Neural progenitor cell (in vitro differentiated cells): ENCODE measurements around the gene LRFN5. TPM values are rescaled to one million over a fixed set of nuclear protein-coding genes. Genes with fewer than 3 reads are reported as not detected.

Experiments
- DNase-seq: peaks from one replicate; pipeline ENCODE4 v3.0.0-alpha.2; 2016; ENCODE audit warnings: low spot score
- H2AFZ ChIP-seq: fragments of 200-600 bp; sonication (generic); replicated peaks from 2 replicates; pipeline ENCODE4 v1.6.1; 2016; ENCODE audit warnings: antibody characterized with exemption
- H3F3A ChIP-seq: fragments of 200-600 bp; sonication (generic); 2 replicates; pipeline ENCODE4 v1.6.1; 2016; ENCODE audit warnings: antibody characterized with exemption, low read depth
- H3K27ac ChIP-seq: fragments of 200-600 bp; sonication (generic); 2 replicates; pipeline ENCODE4 v1.5.1; 2016; ENCODE audit warnings: mild to moderate bottlenecking
- H3K27me3 ChIP-seq: fragments of 200-600 bp; sonication (generic); 2 replicates; pipeline ENCODE4 v1.6.1; 2016; ENCODE audit warnings: mild to moderate bottlenecking, moderate library complexity
- H3K36me3 ChIP-seq: fragments of 200-600 bp; sonication (generic); 2 replicates; pipeline ENCODE4 v1.5.1; 2016
- H3K4me1 ChIP-seq: fragments of 200-600 bp; sonication (generic); 2 replicates; pipeline ENCODE4 v1.6.1; 2016; ENCODE audit warnings: mixed run types
- H3K4me2 ChIP-seq: fragments of 200-600 bp; sonication (generic); 2 replicates; pipeline ENCODE4 v1.6.1; 2016
- H3K4me3 ChIP-seq: fragments of 200-600 bp; sonication (generic); 2 replicates; pipeline ENCODE4 v1.5.1; 2016
- H3K79me2 ChIP-seq: fragments of 200-600 bp; sonication (generic); 2 replicates; pipeline ENCODE4 v1.6.1; 2016; ENCODE audit warnings: low read depth
- H3K9ac ChIP-seq: fragments of 200-600 bp; sonication (generic); 2 replicates; pipeline ENCODE4 v1.6.1; 2016
- H3K9me3 ChIP-seq: fragments of 200-600 bp; sonication (generic); 2 replicates; pipeline ENCODE4 v1.5.1; 2016; ENCODE audit warnings: low read depth
- H4K20me1 ChIP-seq: fragments of 200-600 bp; sonication (generic); 2 replicates; pipeline ENCODE4 v1.6.1; 2016; ENCODE audit warnings: low read depth
- H3K27ac Mint-ChIP-seq: 3 replicates; pipeline ENCODE4 v1.8.0; 2021; ENCODE audit warnings: mixed read lengths
- H3K27me3 Mint-ChIP-seq: 2 replicates; pipeline ENCODE4 v1.8.0; 2022; ENCODE audit warnings: low read depth, mild to moderate bottlenecking, inconsistent platforms, moderate library complexity, mixed read lengths; ENCODE audit not compliant: insufficient read depth
- H3K36me3 Mint-ChIP-seq: 3 replicates; pipeline ENCODE4 v1.8.0; 2021; ENCODE audit warnings: mixed read lengths
- H3K4me1 Mint-ChIP-seq: 3 replicates; pipeline ENCODE4 v1.8.0; 2021; ENCODE audit warnings: mixed read lengths
- H3K4me3 Mint-ChIP-seq: 3 replicates; pipeline ENCODE4 v1.8.0; 2021; ENCODE audit warnings: mild to moderate bottlenecking, moderate library complexity, mixed read lengths
- H3K9me3 Mint-ChIP-seq: 3 replicates; pipeline ENCODE4 v1.8.0; 2020; ENCODE audit warnings: mixed read lengths
- EZH2 ChIP-seq: fragments of 200-600 bp; sonication (generic); IDR thresholded peaks from 2 replicates; pipeline ENCODE4 v1.6.1; 2017; ENCODE audit warnings: antibody characterized with exemption, mild to moderate bottlenecking, moderate library complexity
- EZH2phosphoT487 ChIP-seq: fragments of 200-600 bp; sonication (generic); IDR thresholded peaks from 2 replicates; pipeline ENCODE4 v1.6.1; 2017; ENCODE audit warnings: antibody characterized with exemption
- total RNA-seq: library from RNA; depleted of rRNA; stranded (reverse); fragments of >200 nt; gene quantifications from 2 replicates; pipeline ENCODE4 v1.2.3, GENCODE V29; 2015; ENCODE audit warnings: low replicate concordance
- TF ChIP-seq, protein P1 (sequence below): fragments of 200-600 bp; sonication (generic); IDR thresholded peaks from 2 replicates; pipeline ENCODE4 v1.5.1; 2017; ENCODE audit warnings: antibody characterized with exemption, mild to moderate bottlenecking

The LRFN5 gene
- total RNA-seq, 1 donor from 2014 or later: 0.49 TPM

DNA sequence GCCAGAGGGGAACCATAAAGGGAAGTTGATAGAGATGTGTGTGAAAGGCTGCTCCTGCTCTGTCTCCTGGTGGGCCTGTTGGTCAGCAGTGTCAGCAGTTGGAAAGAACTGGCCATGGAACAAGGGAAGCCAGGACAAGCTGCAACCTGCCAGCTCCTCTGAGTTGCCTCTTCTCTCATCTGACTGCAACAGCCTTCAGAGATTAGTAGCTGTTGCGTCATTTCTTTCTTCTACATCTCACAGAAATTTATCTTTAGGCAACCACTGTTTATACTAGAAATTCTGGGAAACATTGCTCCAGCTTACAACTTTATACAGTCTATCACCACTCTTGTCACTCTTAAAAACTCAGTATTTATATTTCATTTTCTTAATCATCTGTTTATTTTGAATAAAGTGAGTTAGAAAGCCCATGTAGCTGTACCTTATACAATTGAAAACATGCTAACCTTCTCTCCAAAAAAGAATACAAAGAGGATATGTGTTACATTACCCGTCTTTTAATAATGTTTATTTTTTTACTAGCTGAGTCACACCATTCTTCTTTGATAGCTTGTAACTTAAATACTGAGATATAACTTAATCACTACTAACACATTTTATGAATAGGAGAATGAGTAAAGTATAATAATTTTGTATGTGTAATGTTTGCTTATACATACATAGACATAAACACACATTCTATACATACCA lies 224.2 kb downstream of the LRFN5 start:
- Mint-ChIP-seq H3K27me3 (no peaks in the 10 kb centered on the region), H3K36me3 (no peaks in the 10 kb centered on the region), H3K4me1 (no peaks in the 10 kb centered on the region), H3K27ac (no peak overlapping the region), H3K4me3 (no peak overlapping the region), H3K9me3 (no peaks in the 10 kb centered on the region)
- no peak overlapping the region for H3K27ac ChIP-seq
- H3K4me3 ChIP-seq: no peak overlapping the region
- no peaks in the 10 kb centered on the region for H3K27me3 ChIP-seq
- H3K79me2 ChIP-seq: no peaks in the 10 kb centered on the region
- DNase-seq: no peak
- H3K9ac ChIP-seq: no peak overlapping the region
- H2AFZ ChIP-seq: no peak overlapping the region
- H3K4me2 ChIP-seq: no peak overlapping the region
- no peaks in the 10 kb centered on the region for H3F3A ChIP-seq
- H3K36me3 ChIP-seq: no peaks in the 10 kb centered on the region
- H3K9me3 ChIP-seq: no peaks in the 10 kb centered on the region
- no peaks in the 10 kb centered on the region for H3K4me1 ChIP-seq
- no peaks in the 10 kb centered on the region for H4K20me1 ChIP-seq
- TF ChIP-seq EZH2 (no peak), EZH2phosphoT487 (no peak)
- TF ChIP-seq, protein P1, sequence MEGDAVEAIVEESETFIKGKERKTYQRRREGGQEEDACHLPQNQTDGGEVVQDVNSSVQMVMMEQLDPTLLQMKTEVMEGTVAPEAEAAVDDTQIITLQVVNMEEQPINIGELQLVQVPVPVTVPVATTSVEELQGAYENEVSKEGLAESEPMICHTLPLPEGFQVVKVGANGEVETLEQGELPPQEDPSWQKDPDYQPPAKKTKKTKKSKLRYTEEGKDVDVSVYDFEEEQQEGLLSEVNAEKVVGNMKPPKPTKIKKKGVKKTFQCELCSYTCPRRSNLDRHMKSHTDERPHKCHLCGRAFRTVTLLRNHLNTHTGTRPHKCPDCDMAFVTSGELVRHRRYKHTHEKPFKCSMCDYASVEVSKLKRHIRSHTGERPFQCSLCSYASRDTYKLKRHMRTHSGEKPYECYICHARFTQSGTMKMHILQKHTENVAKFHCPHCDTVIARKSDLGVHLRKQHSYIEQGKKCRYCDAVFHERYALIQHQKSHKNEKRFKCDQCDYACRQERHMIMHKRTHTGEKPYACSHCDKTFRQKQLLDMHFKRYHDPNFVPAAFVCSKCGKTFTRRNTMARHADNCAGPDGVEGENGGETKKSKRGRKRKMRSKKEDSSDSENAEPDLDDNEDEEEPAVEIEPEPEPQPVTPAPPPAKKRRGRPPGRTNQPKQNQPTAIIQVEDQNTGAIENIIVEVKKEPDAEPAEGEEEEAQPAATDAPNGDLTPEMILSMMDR: no peak

DNA sequence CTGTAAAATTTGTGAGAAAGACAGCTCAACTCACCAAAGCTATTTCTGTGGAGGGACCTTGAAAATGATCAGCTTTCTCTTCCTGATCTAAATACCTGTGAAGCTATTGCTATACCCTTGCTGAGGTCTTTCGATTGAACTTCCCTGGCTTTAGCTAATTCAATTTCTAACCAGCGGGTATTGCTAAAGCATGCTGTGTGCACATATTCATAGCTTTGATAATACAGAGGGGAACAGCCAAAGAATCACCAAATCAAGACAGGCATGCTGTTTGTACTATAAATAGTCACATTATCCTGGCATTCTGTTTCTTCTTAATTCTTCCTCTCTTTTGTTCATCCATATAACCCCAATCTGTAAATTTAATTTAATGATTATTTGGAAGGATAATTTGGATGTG lies 233.0 kb downstream of the LRFN5 start:
- TF ChIP-seq, protein P1: no peak
- no peak for TF ChIP-seq EZH2
- TF ChIP-seq EZH2phosphoT487: no peak
- H2AFZ ChIP-seq: no peak overlapping the region
- Mint-ChIP-seq H3K9me3 (no peaks in the 10 kb centered on the region), H3K27me3 (no peaks in the 10 kb centered on the region), H3K36me3 (no peaks in the 10 kb centered on the region), H3K27ac (no peak overlapping the region), H3K4me3 (no peak overlapping the region), H3K4me1 (peaks cover 6% of the 10 kb centered on the region)
- no peak overlapping the region for H3K4me2 ChIP-seq
- H3K27ac ChIP-seq: no peak overlapping the region
- no peaks in the 10 kb centered on the region for H3K27me3 ChIP-seq
- no peaks in the 10 kb centered on the region for H3K36me3 ChIP-seq
- no peaks in the 10 kb centered on the region for H3K9me3 ChIP-seq
- no peaks in the 10 kb centered on the region for H3K79me2 ChIP-seq
- H3K4me1 ChIP-seq: no peaks in the 10 kb centered on the region
- no peak overlapping the region for H3K4me3 ChIP-seq
- no peaks in the 10 kb centered on the region for H3F3A ChIP-seq
- H3K9ac ChIP-seq: no peak overlapping the region
- no peak for DNase-seq
- no peaks in the 10 kb centered on the region for H4K20me1 ChIP-seq

DNA sequence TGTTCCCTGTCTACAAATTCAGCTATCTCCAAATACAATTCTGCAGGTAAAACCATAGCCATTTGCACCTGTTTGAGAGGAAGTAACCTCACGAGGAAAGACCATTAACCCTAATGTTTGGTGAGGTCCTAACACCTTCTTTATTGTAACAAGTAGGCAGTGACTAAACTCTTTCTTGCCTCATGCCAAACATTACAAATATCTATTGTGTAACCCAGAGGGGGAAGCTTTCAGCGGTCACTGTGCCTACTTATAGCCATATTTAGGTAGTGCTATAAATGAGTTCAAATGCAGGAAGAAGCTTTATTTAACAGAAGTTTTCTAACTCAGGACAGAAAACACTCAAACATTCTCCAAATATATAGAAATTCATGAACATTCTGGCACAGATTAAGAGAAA lies 252.7 kb downstream of the LRFN5 start:
- Mint-ChIP-seq H3K27me3 (peaks cover 2% of the 10 kb centered on the region), H3K36me3 (no peaks in the 10 kb centered on the region), H3K4me1 (no peaks in the 10 kb centered on the region), H3K27ac (no peak overlapping the region), H3K9me3 (no peaks in the 10 kb centered on the region), H3K4me3 (no peak overlapping the region)
- no peaks in the 10 kb centered on the region for H3K9me3 ChIP-seq
- H3K27ac ChIP-seq: no peak overlapping the region
- H2AFZ ChIP-seq: no peak overlapping the region
- no peak overlapping the region for H3K4me3 ChIP-seq
- H3F3A ChIP-seq: no peaks in the 10 kb centered on the region
- no peak overlapping the region for H3K9ac ChIP-seq
- DNase-seq: no peak
- H3K79me2 ChIP-seq: no peaks in the 10 kb centered on the region
- no peak overlapping the region for H3K4me2 ChIP-seq
- no peak for TF ChIP-seq EZH2
- no peak for TF ChIP-seq EZH2phosphoT487
- TF ChIP-seq, protein P1: no peak
- H3K36me3 ChIP-seq: no peaks in the 10 kb centered on the region
- H3K4me1 ChIP-seq: no peaks in the 10 kb centered on the region
- H3K27me3 ChIP-seq: no peaks in the 10 kb centered on the region
- H4K20me1 ChIP-seq: no peaks in the 10 kb centered on the region
